Dedifferentiated amniotic fluid mesenchymal stem cell (primary cell): ENCODE results near the gene GPC6.

Source experiments
- DNase-seq: peaks from one replicate; pipeline ENCODE4 v3.0.0-alpha.2; 2016; ENCODE audit errors: extremely low spot score

GPC6 gene

GRCh38 chr13:93268327-93269028 is 41.9 kb downstream of the GPC6 start:
- DNase-seq, result no peak

- DNase-seq, result no peak
These were observed 44.4 kb downstream of the GPC6 start for GRCh38 chr13:93270769-93271742.

- no peak for DNase-seq
These were observed 53.4 kb downstream of the GPC6 start for GRCh38 chr13:93279982-93280381.

GRCh38 chr13:93280688-93281087 is 54.1 kb downstream of the GPC6 start:
- DNase-seq, result no peak

GRCh38 chr13:93283255-93283654 is 56.6 kb downstream of the GPC6 start:
- no peak for DNase-seq

GRCh38 chr13:93284064-93284463 is 57.5 kb downstream of the GPC6 start:
- DNase-seq, result no peak

GRCh38 chr13:93286047-93286446 is 59.4 kb downstream of the GPC6 start:
- no peak for DNase-seq

GRCh38 chr13:93289053-93289452 is 62.4 kb downstream of the GPC6 start:
- DNase-seq, result no peak

- DNase-seq, result no peak
These were observed 63.2 kb downstream of the GPC6 start for GRCh38 chr13:93289842-93290241.

GRCh38 chr13:93290503-93290902 is 63.9 kb downstream of the GPC6 start:
- no peak for DNase-seq

- no peak for DNase-seq
These were observed 65.8 kb downstream of the GPC6 start for GRCh38 chr13:93292366-93292765.

- no peak for DNase-seq
These were observed 67.1 kb downstream of the GPC6 start for GRCh38 chr13:93293710-93294109.

GRCh38 chr13:93296584-93296983 is 70.0 kb downstream of the GPC6 start:
- no peak for DNase-seq

GRCh38 chr13:93298713-93299112 is 72.1 kb downstream of the GPC6 start:
- DNase-seq, result no peak

- DNase-seq, result no peak
These were observed 77.5 kb downstream of the GPC6 start for GRCh38 chr13:93304134-93304533.

- DNase-seq, result no peak
These were observed 78.4 kb downstream of the GPC6 start for GRCh38 chr13:93304868-93305613.

GRCh38 chr13:93305886-93306285 is 79.3 kb downstream of the GPC6 start:
- no peak for DNase-seq

- DNase-seq, result no peak
These were observed 80.5 kb downstream of the GPC6 start for GRCh38 chr13:93307136-93307535.

GRCh38 chr13:93307651-93308050 is 81.0 kb downstream of the GPC6 start:
- no peak for DNase-seq

- no peak for DNase-seq
These were observed 83.4 kb downstream of the GPC6 start for GRCh38 chr13:93309886-93310523.

GRCh38 chr13:93316841-93317240 is 90.2 kb downstream of the GPC6 start:
- no peak for DNase-seq
